Thoracic aorta (tissue), 2 donors: ENCODE data around the gene CACTIN. TPM values are rescaled to one million over a fixed set of nuclear protein-coding genes. Genes with fewer than 3 reads are reported as not detected.

ENCODE experiments used
- ATAC-seq: fragments of 150-250 bp; one replicate; pipeline ENCODE4 v1.8.0; 2017; ENCODE audit warnings: low read depth; ENCODE audit not compliant: insufficient number of reproducible peaks, low FRiP score
- DNase-seq: peaks from one replicate; pipeline ENCODE4 v3.0.0-alpha.2; 2020; ENCODE audit warnings: low spot score
- H3K27ac ChIP-seq, 2 donors: fragments of 200-600 bp; sonication (generic); 1 replicate in 1 of 2; 2 replicates in 1 of 2; pipeline ENCODE4 v1.5.1; 2016; ENCODE audit warnings: mild to moderate bottlenecking in 2 of 2, moderate library complexity in 2 of 2
- H3K27me3 ChIP-seq: fragments of 200-600 bp; sonication (generic); replicated peaks from 2 replicates; pipeline ENCODE4 v1.6.0; 2016; ENCODE audit warnings: mild to moderate bottlenecking; ENCODE audit not compliant: insufficient read depth
- H3K36me3 ChIP-seq: fragments of 200-600 bp; sonication (generic); one replicate; pipeline ENCODE4 v1.5.1; 2016
- H3K4me1 ChIP-seq, 2 donors: fragments of 200-600 bp; sonication (generic); 1 replicate in 1 of 2; 2 replicates in 1 of 2; pipeline versions ENCODE4 v1.5.1 to v1.6.0; 2016; ENCODE audit warnings: low read depth in 2 of 2, mild to moderate bottlenecking in 1 of 2; ENCODE audit not compliant: control insufficient read depth in 1 of 2
- H3K4me3 ChIP-seq: fragments of 200-600 bp; sonication (generic); 2 replicates; pipeline ENCODE4 v1.5.1; 2016; ENCODE audit warnings: mild to moderate bottlenecking
- H3K9me3 ChIP-seq: fragments of 200-600 bp; sonication (generic); 2 replicates; pipeline ENCODE4 v1.5.1; 2016
- CTCF ChIP-seq: fragments of 200-600 bp; sonication (generic); IDR thresholded peaks from one replicate; pipeline ENCODE4 v1.5.1; 2019; ENCODE audit warnings: antibody characterized with exemption
- total RNA-seq, 2 donors: library from RNA; depleted of rRNA; stranded (reverse); fragments of >200 nt; gene quantifications; one replicate each; pipeline versions ENCODE4 v1.1.0 to v1.2.3, GENCODE V29; 2016

CACTIN gene
- total RNA-seq, 2 donors from 2014 or later: 33.4 to 38.0 TPM

DNA sequence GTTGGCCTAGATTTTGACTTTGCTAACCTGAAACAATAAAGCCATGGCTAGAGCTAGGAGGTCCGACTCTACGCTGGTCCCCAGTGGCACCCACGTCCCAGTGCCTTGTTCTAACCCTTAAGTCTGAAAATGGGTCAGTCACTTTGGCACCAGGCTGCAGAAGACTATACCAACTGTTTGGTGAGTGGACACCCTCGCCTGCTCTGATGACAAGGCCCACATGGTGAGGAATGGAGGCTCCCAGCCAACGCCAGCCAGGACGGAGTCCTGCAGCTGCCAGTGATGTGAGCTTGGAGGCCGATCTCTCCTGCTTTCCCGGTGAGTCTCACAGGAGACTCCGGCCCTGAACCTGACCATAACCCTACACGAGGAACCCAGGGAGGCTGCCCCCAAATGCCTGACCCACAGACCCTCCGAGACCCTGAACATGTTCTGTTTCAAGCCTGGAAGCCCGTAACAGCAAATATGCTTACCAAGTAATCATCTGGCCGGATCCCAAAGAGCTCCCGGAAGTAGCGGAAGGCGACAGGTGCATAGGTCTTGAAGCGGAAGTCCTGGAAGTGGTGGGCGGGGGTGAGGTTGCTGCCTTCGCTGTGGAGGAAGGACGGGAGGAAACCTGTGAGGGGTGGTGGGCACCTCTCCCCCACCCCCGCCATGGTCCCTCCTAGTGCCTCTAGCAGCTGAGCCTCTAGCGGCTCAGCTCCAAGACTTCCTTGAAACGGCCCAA is 34.1 kb upstream of the CACTIN start:
- DNase-seq (no peak), ATAC-seq (no peak)
- peaks cover 82% of the 10 kb centered on the region for H3K36me3 ChIP-seq
- H3K27ac ChIP-seq: no peak overlapping the region
- H3K27me3 ChIP-seq: no peaks in the 10 kb centered on the region
- TF ChIP-seq CTCF: no peak
- H3K4me1 ChIP-seq: peaks cover 0 to 16% of the 10 kb centered on the region in 2 donors
- no peaks in the 10 kb centered on the region for H3K9me3 ChIP-seq
- no peak overlapping the region for H3K4me3 ChIP-seq

- Histone ChIP-seq H3K4me1 (peaks cover 0 to 14% of the 10 kb centered on the region in 2 donors), H3K9me3 (no peaks in the 10 kb centered on the region)
These were observed 33.1 kb upstream of the CACTIN start for GRCh38 chr19:3659746-3660112.

DNA sequence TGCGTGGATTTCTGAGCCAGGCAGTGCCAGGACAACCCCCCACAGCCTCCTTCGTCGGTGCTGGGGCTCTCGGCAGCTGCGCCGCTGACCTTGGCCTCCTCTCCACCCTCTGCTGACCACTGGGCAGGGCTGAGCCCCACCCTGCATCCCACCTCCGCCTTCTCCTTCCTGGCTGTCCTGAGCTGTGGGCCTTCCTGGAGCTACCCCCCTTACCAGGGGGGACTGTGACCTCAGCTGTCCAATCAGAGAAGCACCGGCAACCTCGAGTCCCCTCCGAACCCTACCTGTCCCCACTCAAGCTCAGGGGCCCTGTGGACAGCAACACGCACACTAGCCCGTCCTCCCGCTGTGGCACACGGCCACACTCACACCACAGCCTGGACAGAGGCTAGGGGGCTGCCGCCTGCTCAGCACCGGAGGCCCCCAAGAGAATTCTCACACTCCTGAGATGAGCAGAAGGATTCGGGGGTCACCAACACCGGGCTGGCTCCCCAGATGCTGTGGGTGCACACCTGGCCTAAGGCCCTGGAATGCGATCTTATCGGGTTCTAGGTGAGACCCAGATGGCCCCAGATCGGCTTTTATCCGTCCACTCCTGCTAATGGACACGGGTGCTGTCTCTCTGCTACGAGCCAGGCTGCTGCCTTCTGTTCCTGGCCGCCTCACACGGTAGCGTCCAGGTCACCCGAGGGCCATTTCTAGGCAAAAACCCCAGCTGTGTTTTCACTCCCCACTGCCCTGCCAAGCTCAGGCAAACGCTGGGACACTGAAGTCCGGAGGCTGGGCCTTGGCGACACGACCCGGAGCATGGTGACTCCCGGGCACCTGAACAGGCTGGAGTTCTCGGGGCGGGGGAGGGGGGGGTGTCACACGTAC is 32.5 kb upstream of the CACTIN start:
- no peak for DNase-seq
- H3K4me1 ChIP-seq: peaks cover 0 to 14% of the 10 kb centered on the region in 2 donors
- no peaks in the 10 kb centered on the region for H3K27me3 ChIP-seq
- H3K27ac ChIP-seq: peak overlapping the region in 1 of 2 donors; percentile 39
- peaks cover 78% of the 10 kb centered on the region for H3K36me3 ChIP-seq
- H3K9me3 ChIP-seq: no peaks in the 10 kb centered on the region
- no peak for TF ChIP-seq CTCF
- no peak for ATAC-seq
- H3K4me3 ChIP-seq: no peak overlapping the region

More at GRCh38 chr19:3659746-3660112, 33.1 kb upstream of the CACTIN start:
- Histone ChIP-seq H3K27ac (no peak overlapping the region), H3K4me3 (no peak overlapping the region), H3K36me3 (peaks cover 81% of the 10 kb centered on the region), H3K27me3 (no peaks in the 10 kb centered on the region)
- no peak for DNase-seq
- ATAC-seq: no peak
- TF ChIP-seq CTCF: no peak

DNA sequence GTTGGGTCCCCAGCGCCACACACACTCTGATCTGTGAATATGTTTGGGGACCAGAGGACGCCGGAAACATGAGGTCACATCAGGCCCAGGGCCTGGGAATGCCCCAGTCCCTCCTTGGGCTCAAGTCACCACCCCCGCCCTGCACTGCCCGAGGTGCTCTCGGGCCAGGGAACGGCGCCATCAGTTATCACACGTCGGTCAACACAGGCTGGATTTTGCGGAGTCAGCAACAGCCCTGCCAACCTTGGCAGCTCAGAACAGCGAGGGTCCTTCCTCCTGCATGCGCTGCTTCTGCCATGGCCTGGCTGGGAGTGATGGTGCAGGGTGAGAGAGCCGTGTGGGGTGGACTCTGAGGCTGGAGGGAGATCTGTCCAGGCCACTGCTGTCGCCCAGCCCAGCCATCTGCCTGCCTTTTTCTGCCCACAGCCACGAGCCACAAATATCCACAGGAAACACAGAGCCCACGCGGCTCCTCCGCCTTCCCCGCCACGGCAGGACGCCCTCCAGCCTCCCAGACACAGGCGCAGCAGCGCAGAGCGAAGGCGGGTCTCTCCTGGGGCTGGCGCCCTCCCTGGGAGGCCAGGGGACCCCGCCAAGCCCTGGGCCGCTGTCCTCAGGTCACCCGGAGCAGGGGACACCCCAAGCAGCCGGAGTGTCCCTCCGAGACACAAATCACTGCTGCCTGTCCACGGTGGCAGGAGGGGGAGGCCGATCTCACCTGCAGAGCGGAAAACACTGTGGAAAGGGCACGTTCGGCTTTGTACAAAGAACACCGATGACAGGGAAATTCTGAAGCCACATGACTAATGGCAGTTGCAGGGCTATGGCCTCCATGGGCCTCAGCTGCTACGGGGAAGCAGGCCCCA is 31.6 kb upstream of the CACTIN start:
- Histone ChIP-seq H3K4me1 (peaks cover 0 to 14% of the 10 kb centered on the region in 2 donors), H3K27ac (peak overlapping the region; percentile 44 to 68), H3K9me3 (no peaks in the 10 kb centered on the region), H3K4me3 (no peak overlapping the region), H3K36me3 (peaks cover 78% of the 10 kb centered on the region), H3K27me3 (no peaks in the 10 kb centered on the region)
- DNase-seq (no peak), ATAC-seq (no peak)
- no peak for TF ChIP-seq CTCF
